ENCODE data around the gene DENND4B.

The DENND4B gene

GRCh38 chr1:153968972-153969371 is 22.5 kb upstream of the DENND4B start:
- TF ChIP-seq, protein P1, sequence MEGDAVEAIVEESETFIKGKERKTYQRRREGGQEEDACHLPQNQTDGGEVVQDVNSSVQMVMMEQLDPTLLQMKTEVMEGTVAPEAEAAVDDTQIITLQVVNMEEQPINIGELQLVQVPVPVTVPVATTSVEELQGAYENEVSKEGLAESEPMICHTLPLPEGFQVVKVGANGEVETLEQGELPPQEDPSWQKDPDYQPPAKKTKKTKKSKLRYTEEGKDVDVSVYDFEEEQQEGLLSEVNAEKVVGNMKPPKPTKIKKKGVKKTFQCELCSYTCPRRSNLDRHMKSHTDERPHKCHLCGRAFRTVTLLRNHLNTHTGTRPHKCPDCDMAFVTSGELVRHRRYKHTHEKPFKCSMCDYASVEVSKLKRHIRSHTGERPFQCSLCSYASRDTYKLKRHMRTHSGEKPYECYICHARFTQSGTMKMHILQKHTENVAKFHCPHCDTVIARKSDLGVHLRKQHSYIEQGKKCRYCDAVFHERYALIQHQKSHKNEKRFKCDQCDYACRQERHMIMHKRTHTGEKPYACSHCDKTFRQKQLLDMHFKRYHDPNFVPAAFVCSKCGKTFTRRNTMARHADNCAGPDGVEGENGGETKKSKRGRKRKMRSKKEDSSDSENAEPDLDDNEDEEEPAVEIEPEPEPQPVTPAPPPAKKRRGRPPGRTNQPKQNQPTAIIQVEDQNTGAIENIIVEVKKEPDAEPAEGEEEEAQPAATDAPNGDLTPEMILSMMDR (IDR thresholded peaks at IDR 0.05; ENCODE audit: insufficient read depth, low read depth, low read length, missing control alignments): no peak
- H3K4me3 ChIP-seq (ENCODE audit: low read length): no peak overlapping the region
- DNase-seq (ENCODE audit: low read depth): no peak

- peak overlapping the region; percentile 75 for H3K4me3 ChIP-seq (ENCODE audit: low read length)
- DNase-seq (ENCODE audit: low read depth): no peak
- TF ChIP-seq, protein P1 (IDR thresholded peaks at IDR 0.05; ENCODE audit: insufficient read depth, low read depth, low read length, missing control alignments): no peak
Measured at GRCh38 chr1:153968408-153968807, 21.9 kb upstream of the DENND4B start.

- TF ChIP-seq, protein P1 (IDR thresholded peaks at IDR 0.05; ENCODE audit: insufficient read depth, low read depth, low read length, missing control alignments): no peak
- peak; percentile 38 for DNase-seq (ENCODE audit: low read depth)
- peak overlapping the region; percentile 75 for H3K4me3 ChIP-seq (ENCODE audit: low read length)
Measured at GRCh38 chr1:153968000-153968363, 21.5 kb upstream of the DENND4B start.

- H3K4me3 ChIP-seq (ENCODE audit: low read length): peak within 1 kb of the TSS; percentile 75
- DNase-seq (ENCODE audit: low read depth): peak; percentile 98
- TF ChIP-seq, protein P1 (IDR thresholded peaks at IDR 0.05; ENCODE audit: insufficient read depth, low read depth, low read length, missing control alignments): peak; percentile 39
Measured at GRCh38 chr1:153967107-153967999, 20.8 kb upstream of the DENND4B start, which contains the start of gene CREB3L4. Gene CREB3L4, plus strand, starts transcription at chr1:153967902. Its CDS starts 624 bp downstream, at chr1:153968526.

DNA sequence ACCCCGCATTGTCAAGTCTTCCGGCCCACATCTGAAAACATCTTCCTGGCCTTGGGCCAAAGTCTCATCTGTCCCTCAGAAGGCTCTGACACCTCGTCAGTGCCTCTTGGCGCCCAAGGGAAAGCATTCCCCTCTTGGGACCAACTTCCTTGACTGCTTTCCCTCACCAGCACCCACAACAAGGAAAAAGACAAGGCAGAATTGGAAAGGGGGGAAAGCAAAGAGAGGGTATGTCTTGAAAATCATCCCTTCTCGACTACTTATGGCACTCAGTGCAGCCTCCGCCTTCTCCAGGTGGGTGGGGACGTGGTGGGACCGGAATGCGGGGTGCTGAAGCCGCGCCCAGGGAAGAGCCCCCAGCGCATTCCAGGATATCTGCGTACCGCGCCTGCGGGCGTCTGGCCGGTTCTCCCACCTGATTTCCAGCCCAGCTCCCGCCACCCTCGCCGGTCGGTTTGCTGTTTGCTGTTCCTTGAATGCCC is 17.4 kb upstream of the DENND4B start:
- H3K4me3 ChIP-seq (ENCODE audit: low read length): peak overlapping the region; percentile 51
- peak; percentile 91 for DNase-seq (ENCODE audit: low read depth)
- TF ChIP-seq, protein P1 (IDR thresholded peaks at IDR 0.05; ENCODE audit: insufficient read depth, low read depth, low read length, missing control alignments): no peak

- TF ChIP-seq, protein P1 (IDR thresholded peaks at IDR 0.05; ENCODE audit: insufficient read depth, low read depth, low read length, missing control alignments): no peak
- peak; percentile 98 for DNase-seq (ENCODE audit: low read depth)
- peak within 1 kb of the TSS; percentile 51 for H3K4me3 ChIP-seq (ENCODE audit: low read length)
Measured at GRCh38 chr1:153963030-153963849, 16.7 kb upstream of the DENND4B start, which contains the start of gene SLC39A1. Gene SLC39A1, minus strand, starts transcription at chr1:153963537. Its CDS starts 822 bp downstream, at chr1:153962715.
